Fibroblast of lung (primary cell): Measurements from ENCODE around the gene RBM20. TPM values are rescaled to one million over a fixed set of nuclear protein-coding genes. Genes with fewer than 3 reads are reported as not detected.

ENCODE experiments used
- DNase-seq, 2 donors: peaks; one replicate each; pipeline versions ENCODE4 v3.0.0 to v3.0.0-alpha.2; 2010; ENCODE audit warnings: low read depth in 2 of 2
- H2AFZ ChIP-seq: 2 replicates; pipeline ENCODE4 v1.5.1; 2012; ENCODE audit warnings: low read length, control low read depth, inconsistent platforms
- H3K27ac ChIP-seq: 2 replicates; pipeline ENCODE4 v1.5.1; 2011; ENCODE audit warnings: low read length, control low read depth; ENCODE audit not compliant: insufficient read depth
- H3K27me3 ChIP-seq: 2 replicates; pipeline ENCODE4 v1.5.1; 2011; ENCODE audit warnings: mild to moderate bottlenecking, low read length; ENCODE audit not compliant: control insufficient read depth, insufficient read depth
- H3K36me3 ChIP-seq: 2 replicates; pipeline ENCODE4 v1.5.1; 2011; ENCODE audit warnings: low read length; ENCODE audit not compliant: control insufficient read depth, insufficient read depth
- H3K4me1 ChIP-seq: 2 replicates; pipeline ENCODE4 v1.5.1; 2011; ENCODE audit warnings: low read length; ENCODE audit not compliant: control insufficient read depth, insufficient read depth; ENCODE audit errors: extremely low read depth
- H3K4me2 ChIP-seq: 2 replicates; pipeline ENCODE4 v1.5.1; 2011; ENCODE audit warnings: low read length, control low read depth; ENCODE audit not compliant: insufficient read depth; ENCODE audit errors: extremely low read depth
- H3K4me3 ChIP-seq, 4 experiments: fragments of 200-600 bp in 1 of 4; sonication (generic) in 1 of 4; replicated peaks in 1 of 4; 2 replicates each; pipeline ENCODE4 v1.5.1; 2011 to 2016; ENCODE audit warnings: low read length in 4 of 4, low read depth in 3 of 4, mild to moderate bottlenecking in 3 of 4, control low read depth in 2 of 4, inconsistent platforms in 1 of 4, mixed read lengths in 1 of 4; ENCODE audit not compliant: insufficient read depth in 1 of 4; ENCODE audit errors: control extremely low read depth in 1 of 4
- H3K79me2 ChIP-seq: 2 replicates; pipeline ENCODE4 v1.5.1; 2012; ENCODE audit warnings: mild to moderate bottlenecking, low read length, inconsistent platforms; ENCODE audit not compliant: control insufficient read depth, insufficient read depth
- H3K9ac ChIP-seq: 2 replicates; pipeline ENCODE4 v1.5.1; 2011; ENCODE audit warnings: mild to moderate bottlenecking, low read length, control low read depth; ENCODE audit not compliant: insufficient read depth
- H3K9me3 ChIP-seq: 2 replicates; pipeline ENCODE4 v1.5.1; 2012; ENCODE audit warnings: low read depth, low read length; ENCODE audit not compliant: control insufficient read depth, insufficient read depth
- H4K20me1 ChIP-seq: 2 replicates; pipeline ENCODE4 v1.5.1; 2011; ENCODE audit warnings: low read length; ENCODE audit not compliant: control insufficient read depth, insufficient read depth; ENCODE audit errors: extremely low read depth
- EZH2 ChIP-seq: IDR thresholded peaks from 2 replicates; pipeline ENCODE4 v1.5.1; 2012; ENCODE audit warnings: low read length, control low read depth, mild to moderate bottlenecking; ENCODE audit errors: missing control alignments
- polyA plus RNA-seq, 2 donors: library from polyadenylated mRNA; depleted of rRNA in 1 of 2; stranded (reverse) in 1 of 2; unstranded in 1 of 2; fragments of >200 nt; gene quantifications; 2 replicates each; pipeline ENCODE4 v1.2.1, GENCODE V29; 2011 to 2012; ENCODE audit warnings: missing spikeins in 1 of 2
- total RNA-seq: library from RNA; depleted of rRNA; stranded (reverse); fragments of >200 nt; gene quantifications from 2 replicates; pipeline ENCODE4 v1.2.1, GENCODE V29; 2014
- TF ChIP-seq, protein P1 (sequence below), 2 donors: IDR thresholded peaks in 1 of 2; conservative IDR thresholded peaks in 1 of 2; 1 replicate in 1 of 2; 2 replicates in 1 of 2; pipeline ENCODE4 v1.5.1; 2011 to 2012; ENCODE audit warnings: low read length in 2 of 2, control low read depth in 1 of 2, inconsistent platforms in 1 of 2, low read depth in 1 of 2, mild to moderate bottlenecking in 1 of 2

Gene RBM20
- total and polyA plus RNA-seq, 2 donors (not counting 1 experiment from before 2014, with no cell fraction given) = under 0.01 to 0.05 TPM

DNA sequence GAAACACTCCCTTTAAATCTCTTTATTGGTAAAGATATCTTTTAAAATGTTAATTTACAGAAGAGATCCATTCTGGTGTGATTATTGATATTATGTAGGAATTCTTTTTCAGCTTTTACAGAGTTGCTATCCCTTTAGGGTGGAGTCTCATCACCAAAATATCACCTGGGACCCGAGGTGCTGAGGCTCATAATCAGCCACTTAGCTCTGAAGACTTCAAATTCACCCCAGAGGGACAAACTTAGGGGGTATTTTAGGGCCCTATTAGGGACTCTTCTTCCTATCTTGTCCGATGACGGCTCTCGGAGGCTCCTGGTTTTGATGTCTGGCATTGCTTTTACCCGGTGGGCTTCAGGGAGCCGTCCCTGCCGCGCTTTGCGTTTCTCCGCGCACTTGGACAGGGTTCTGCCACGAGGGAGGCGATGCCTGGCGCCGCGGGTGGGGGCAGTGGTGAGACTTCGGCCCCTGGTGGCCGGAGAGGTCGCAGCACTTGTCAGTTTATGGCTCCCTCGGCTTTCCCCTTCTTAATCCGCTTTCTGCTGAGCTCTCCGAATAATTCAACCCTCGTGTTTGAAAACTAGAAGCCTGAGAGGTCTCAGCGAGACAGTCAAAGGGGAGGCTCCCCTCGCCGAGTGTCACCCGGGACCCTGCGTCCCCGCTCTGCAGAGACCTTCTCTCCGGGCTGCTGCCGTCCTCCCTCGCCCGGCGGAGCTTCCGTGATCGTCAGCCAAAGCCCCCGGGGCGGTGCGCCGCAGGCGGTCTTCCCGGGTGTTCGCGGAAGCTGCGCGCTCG, 27.8 kb downstream of the RBM20 start:
- Histone ChIP-seq H3K36me3 (no peaks in the 10 kb centered on the region), H3K9ac (peak overlapping the region; percentile 62), H3K79me2 (no peaks in the 10 kb centered on the region), H3K4me2 (peak overlapping the region; percentile 92), H3K27ac (no peak overlapping the region), H3K27me3 (peaks cover 18% of the 10 kb centered on the region), H3K9me3 (no peaks in the 10 kb centered on the region), H2AFZ (peak overlapping the region; percentile 75), H4K20me1 (peaks cover 2% of the 10 kb centered on the region), H3K4me3 (peak overlapping the region; percentile 53 to 71 (median 60)), H3K4me1 (peaks cover 2% of the 10 kb centered on the region)
- TF ChIP-seq, protein P1, sequence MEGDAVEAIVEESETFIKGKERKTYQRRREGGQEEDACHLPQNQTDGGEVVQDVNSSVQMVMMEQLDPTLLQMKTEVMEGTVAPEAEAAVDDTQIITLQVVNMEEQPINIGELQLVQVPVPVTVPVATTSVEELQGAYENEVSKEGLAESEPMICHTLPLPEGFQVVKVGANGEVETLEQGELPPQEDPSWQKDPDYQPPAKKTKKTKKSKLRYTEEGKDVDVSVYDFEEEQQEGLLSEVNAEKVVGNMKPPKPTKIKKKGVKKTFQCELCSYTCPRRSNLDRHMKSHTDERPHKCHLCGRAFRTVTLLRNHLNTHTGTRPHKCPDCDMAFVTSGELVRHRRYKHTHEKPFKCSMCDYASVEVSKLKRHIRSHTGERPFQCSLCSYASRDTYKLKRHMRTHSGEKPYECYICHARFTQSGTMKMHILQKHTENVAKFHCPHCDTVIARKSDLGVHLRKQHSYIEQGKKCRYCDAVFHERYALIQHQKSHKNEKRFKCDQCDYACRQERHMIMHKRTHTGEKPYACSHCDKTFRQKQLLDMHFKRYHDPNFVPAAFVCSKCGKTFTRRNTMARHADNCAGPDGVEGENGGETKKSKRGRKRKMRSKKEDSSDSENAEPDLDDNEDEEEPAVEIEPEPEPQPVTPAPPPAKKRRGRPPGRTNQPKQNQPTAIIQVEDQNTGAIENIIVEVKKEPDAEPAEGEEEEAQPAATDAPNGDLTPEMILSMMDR (conservative IDR thresholded peaks at IDR 0.05 in 1 of 2, IDR thresholded peaks at IDR 0.05 in 1 of 2; ENCODE audit: low read depth in 1 of 2, low read length in 2 of 2) = peak; percentile 91 to 95
- TF ChIP-seq EZH2 = no peak
- DNase-seq = peak; percentile 63 to 75

DNA sequence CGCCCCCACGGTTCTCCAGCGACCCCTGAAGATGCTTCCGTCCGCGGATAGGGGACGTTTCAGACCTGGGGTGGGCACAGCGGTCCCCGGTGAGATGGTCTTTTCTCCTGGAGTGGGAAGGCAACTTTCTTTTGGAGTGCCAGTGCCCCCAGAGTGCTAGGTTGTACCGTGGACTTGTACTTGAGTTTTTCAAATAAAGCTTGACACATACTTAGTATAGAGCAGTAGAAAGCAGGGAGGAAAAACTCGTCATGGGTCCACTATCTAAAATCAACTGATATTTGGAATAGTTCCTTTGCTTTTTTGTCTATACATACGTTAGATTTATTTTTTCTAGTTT, 28.4 kb downstream of the RBM20 start:
- H3K4me2 ChIP-seq = peak overlapping the region; percentile 92
- DNase-seq = no peak
- H3K27ac ChIP-seq = no peak overlapping the region
- H3K36me3 ChIP-seq = no peaks in the 10 kb centered on the region
- peaks cover 18% of the 10 kb centered on the region for H3K27me3 ChIP-seq
- peak overlapping the region; percentile 75 for H2AFZ ChIP-seq
- peaks cover 2% of the 10 kb centered on the region for H4K20me1 ChIP-seq
- H3K79me2 ChIP-seq = no peaks in the 10 kb centered on the region
- peak overlapping the region; percentile 62 for H3K9ac ChIP-seq
- TF ChIP-seq, protein P1 (conservative IDR thresholded peaks at IDR 0.05 in 1 of 2, IDR thresholded peaks at IDR 0.05 in 1 of 2; ENCODE audit: low read depth in 1 of 2, low read length in 2 of 2) = no peak
- no peak for TF ChIP-seq EZH2
- H3K9me3 ChIP-seq = no peaks in the 10 kb centered on the region
- peaks cover 2% of the 10 kb centered on the region for H3K4me1 ChIP-seq
- H3K4me3 ChIP-seq = peak overlapping the region; percentile 53 to 71 (median 60)

DNA sequence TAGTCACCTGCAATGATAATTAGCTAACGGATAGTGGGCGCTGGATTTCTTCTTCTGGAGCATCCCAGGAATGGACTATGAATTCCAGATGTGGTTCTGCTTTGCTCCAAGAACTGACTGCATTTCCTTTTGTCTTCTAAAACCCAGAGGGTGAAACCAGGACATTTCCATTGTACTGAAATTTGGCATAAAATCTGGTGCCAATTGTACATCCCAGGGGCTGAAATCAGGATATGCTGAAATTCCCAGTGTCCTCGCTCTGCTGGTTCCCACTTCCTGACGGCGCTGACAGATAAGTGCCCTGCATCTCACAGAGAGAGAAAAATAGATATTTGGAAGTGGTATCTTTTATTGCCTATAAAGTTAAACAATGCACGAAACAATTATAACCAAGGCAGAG, 31.9 kb downstream of the RBM20 start:
- DNase-seq = no peak
- H3K27me3 ChIP-seq = peaks cover 21% of the 10 kb centered on the region
- no peaks in the 10 kb centered on the region for H3K79me2 ChIP-seq
- no peak overlapping the region for H3K27ac ChIP-seq
- H3K4me1 ChIP-seq = peaks cover 2% of the 10 kb centered on the region
- H3K9me3 ChIP-seq = no peaks in the 10 kb centered on the region
- H4K20me1 ChIP-seq = no peaks in the 10 kb centered on the region
- no peak overlapping the region for H3K4me3 ChIP-seq
- H3K4me2 ChIP-seq = no peak overlapping the region
- no peak overlapping the region for H3K9ac ChIP-seq
- TF ChIP-seq, protein P1 (conservative IDR thresholded peaks at IDR 0.05 in 1 of 2, IDR thresholded peaks at IDR 0.05 in 1 of 2; ENCODE audit: low read depth in 1 of 2, low read length in 2 of 2) = no peak
- TF ChIP-seq EZH2 = no peak
- no peaks in the 10 kb centered on the region for H3K36me3 ChIP-seq
- no peak overlapping the region for H2AFZ ChIP-seq
